SK-N-SH treated with all-trans-retinoic acid at 6 μM for 48 hours (cell line): ENCODE measurements around the gene SLX4IP.

Source experiments
- ATAC-seq: fragments of 200-7000 bp; cut with Tn5 transposase; 3 replicates; pipeline ENCODE4 v1.9.1; 2020; ENCODE audit warnings: mild to moderate bottlenecking, moderate library complexity
- ARNTL ChIP-seq: fragments of 450-650 bp; formaldehyde crosslinking; IDR thresholded peaks from 2 replicates; pipeline ENCODE4 v1.5.0; 2020; ENCODE audit warnings: low read depth, mild to moderate bottlenecking, moderate library complexity, borderline replicate concordance
- BACH2 ChIP-seq: fragments of 250-450 bp; sonication (Bioruptor Pico); IDR thresholded peaks from 2 replicates; pipeline ENCODE4 v1.9.0; 2021; ENCODE audit warnings: mild to moderate bottlenecking, borderline replicate concordance
- CREB5 ChIP-seq: fragments of 250-450 bp; sonication (Bioruptor Pico); IDR thresholded peaks from 2 replicates; pipeline ENCODE4 v1.5.1; 2020; ENCODE audit warnings: low read depth, mild to moderate bottlenecking, moderate library complexity
- CSDC2 ChIP-seq: fragments of 250-450 bp; sonication (Bioruptor Pico); IDR thresholded peaks from 2 replicates; pipeline ENCODE4 v1.5.0; 2020; ENCODE audit warnings: mild to moderate bottlenecking, moderate library complexity
- ESRRG ChIP-seq: fragments of 250-450 bp; sonication (Bioruptor Pico); IDR thresholded peaks from 2 replicates; pipeline ENCODE4 v1.6.1; 2021; ENCODE audit warnings: mild to moderate bottlenecking
- GLIS3 ChIP-seq: fragments of 250-450 bp; sonication (Bioruptor Pico); IDR thresholded peaks from 2 replicates; pipeline ENCODE4 v1.5.0; 2020; ENCODE audit warnings: mild to moderate bottlenecking, moderate library complexity
- ISL1 ChIP-seq: fragments of 250-450 bp; sonication (Bioruptor Pico); IDR thresholded peaks from 2 replicates; pipeline ENCODE4 v2.1.2; 2022; ENCODE audit warnings: mild to moderate bottlenecking, moderate library complexity
- OSR1 ChIP-seq: fragments of 250-450 bp; sonication (Bioruptor Pico); IDR thresholded peaks from 2 replicates; pipeline ENCODE4 v1.8.0; 2022; ENCODE audit warnings: moderate library complexity, mild to moderate bottlenecking, inconsistent platforms
- PPARA ChIP-seq: fragments of 250-450 bp; sonication (Bioruptor Pico); IDR thresholded peaks from 2 replicates; pipeline ENCODE4 v1.5.0; 2020; ENCODE audit warnings: mild to moderate bottlenecking, borderline replicate concordance
- RARB ChIP-seq: fragments of 250-450 bp; sonication (Bioruptor Pico); IDR thresholded peaks from 2 replicates; pipeline ENCODE4 v1.8.0; 2021; ENCODE audit warnings: mild to moderate bottlenecking, moderate library complexity
- SNAI2 ChIP-seq: fragments of 250-450 bp; sonication (Bioruptor Pico); IDR thresholded peaks from 2 replicates; pipeline ENCODE4 v1.5.0; 2020; ENCODE audit warnings: mild to moderate bottlenecking, moderate library complexity
- TCF4 ChIP-seq: fragments of 250-450 bp; sonication (Bioruptor Pico); IDR thresholded peaks from 2 replicates; pipeline ENCODE4 v1.8.0; 2021; ENCODE audit warnings: mild to moderate bottlenecking, moderate library complexity, borderline replicate concordance
- TOX ChIP-seq: fragments of 250-450 bp; sonication (Bioruptor Pico); IDR thresholded peaks from 2 replicates; pipeline ENCODE4 v1.8.0; 2021; ENCODE audit warnings: mild to moderate bottlenecking, moderate library complexity, borderline replicate concordance
- ZC3H10 ChIP-seq: fragments of 250-450 bp; sonication (Bioruptor Pico); IDR thresholded peaks from 2 replicates; pipeline ENCODE4 v1.5.1; 2021; ENCODE audit warnings: mild to moderate bottlenecking, moderate library complexity
- ZFP3 ChIP-seq: fragments of 250-450 bp; sonication (Bioruptor Pico); IDR thresholded peaks from 2 replicates; pipeline ENCODE4 v1.5.0; 2020; ENCODE audit warnings: mild to moderate bottlenecking, moderate library complexity
- ZFP30 ChIP-seq: fragments of 450-650 bp; formaldehyde crosslinking; IDR thresholded peaks from 2 replicates; pipeline ENCODE4 v1.5.0; 2022; ENCODE audit warnings: mild to moderate bottlenecking, moderate library complexity
- ZNF70 ChIP-seq: fragments of 450-650 bp; formaldehyde crosslinking; IDR thresholded peaks from 2 replicates; pipeline ENCODE4 v1.5.0; 2020; ENCODE audit warnings: mild to moderate bottlenecking, moderate library complexity
- ZNF8 ChIP-seq: fragments of 450-650 bp; formaldehyde crosslinking; IDR thresholded peaks from 2 replicates; pipeline ENCODE4 v1.5.0; 2020; ENCODE audit warnings: mild to moderate bottlenecking, moderate library complexity
- TF ChIP-seq, protein P1 (sequence below): fragments of 250-450 bp; sonication (Bioruptor Pico); IDR thresholded peaks from 2 replicates; pipeline ENCODE4 v1.5.0; 2020; ENCODE audit warnings: mild to moderate bottlenecking, moderate library complexity
- TF ChIP-seq, protein P2 (sequence below): fragments of 250-450 bp; sonication (Bioruptor Pico); IDR thresholded peaks from 2 replicates; pipeline ENCODE4 v1.8.0; 2021; ENCODE audit warnings: low read depth, mild to moderate bottlenecking, moderate library complexity, borderline replicate concordance
- TF ChIP-seq, protein P3 (sequence below): fragments of 250-450 bp; sonication (Bioruptor Pico); IDR thresholded peaks from 2 replicates; pipeline ENCODE4 v1.8.0; 2020; ENCODE audit warnings: mild to moderate bottlenecking, moderate library complexity, borderline replicate concordance

SLX4IP gene

DNA sequence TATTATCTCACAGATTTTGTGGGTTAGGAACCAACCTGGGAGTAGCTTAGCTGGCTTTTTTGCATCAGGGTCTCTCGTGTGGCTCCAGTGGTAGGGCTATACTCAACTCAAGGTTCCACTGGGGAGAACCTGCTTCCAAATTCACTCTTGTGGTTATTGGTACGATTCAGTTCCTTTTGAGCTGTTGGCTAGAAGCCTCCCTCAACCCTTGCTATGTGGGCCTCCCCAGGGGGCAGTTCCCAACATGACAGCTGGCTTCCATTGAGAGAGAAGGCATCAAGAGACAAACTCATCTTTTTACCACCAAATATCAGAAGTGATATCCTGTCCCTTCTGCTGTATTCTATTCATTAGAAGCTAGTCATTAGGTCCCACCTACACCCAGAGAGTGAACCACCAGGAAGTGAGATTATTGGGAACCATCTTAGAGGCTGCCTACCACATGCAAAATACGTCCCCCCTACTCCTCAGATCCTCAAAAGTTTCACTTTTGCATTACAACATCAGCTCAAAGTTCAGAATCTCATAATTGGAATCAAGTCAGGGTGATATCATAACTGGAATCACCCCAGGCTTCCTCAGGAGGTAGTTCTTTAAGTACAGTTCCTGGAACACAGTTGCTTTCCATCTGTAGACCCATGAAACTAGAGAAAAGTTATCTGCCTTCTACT is 32.0 kb upstream of the SLX4IP start (continued):
- TF ChIP-seq ZFP30 (CRISPR knock-in tag) (no peak), ZNF70 (CRISPR knock-in tag) (no peak), PPARA (CRISPR knock-in tag) (no peak)

GRCh38 chr20:10404023-10404628 is 31.0 kb upstream of the SLX4IP start:
- TF ChIP-seq ZNF70 (CRISPR knock-in tag) (no peak), ZNF8 (CRISPR knock-in tag) (no peak), OSR1 (no peak), ESRRG (CRISPR knock-in tag) (no peak), TOX (no peak), BACH2 (CRISPR knock-in tag) (no peak), ISL1 (CRISPR knock-in tag) (no peak), CREB5 (CRISPR knock-in tag) (no peak), ZC3H10 (CRISPR knock-in tag) (no peak), CSDC2 (CRISPR knock-in tag) (no peak), PPARA (CRISPR knock-in tag) (no peak), ARNTL (CRISPR knock-in tag) (no peak)
- TF ChIP-seq, protein P1, sequence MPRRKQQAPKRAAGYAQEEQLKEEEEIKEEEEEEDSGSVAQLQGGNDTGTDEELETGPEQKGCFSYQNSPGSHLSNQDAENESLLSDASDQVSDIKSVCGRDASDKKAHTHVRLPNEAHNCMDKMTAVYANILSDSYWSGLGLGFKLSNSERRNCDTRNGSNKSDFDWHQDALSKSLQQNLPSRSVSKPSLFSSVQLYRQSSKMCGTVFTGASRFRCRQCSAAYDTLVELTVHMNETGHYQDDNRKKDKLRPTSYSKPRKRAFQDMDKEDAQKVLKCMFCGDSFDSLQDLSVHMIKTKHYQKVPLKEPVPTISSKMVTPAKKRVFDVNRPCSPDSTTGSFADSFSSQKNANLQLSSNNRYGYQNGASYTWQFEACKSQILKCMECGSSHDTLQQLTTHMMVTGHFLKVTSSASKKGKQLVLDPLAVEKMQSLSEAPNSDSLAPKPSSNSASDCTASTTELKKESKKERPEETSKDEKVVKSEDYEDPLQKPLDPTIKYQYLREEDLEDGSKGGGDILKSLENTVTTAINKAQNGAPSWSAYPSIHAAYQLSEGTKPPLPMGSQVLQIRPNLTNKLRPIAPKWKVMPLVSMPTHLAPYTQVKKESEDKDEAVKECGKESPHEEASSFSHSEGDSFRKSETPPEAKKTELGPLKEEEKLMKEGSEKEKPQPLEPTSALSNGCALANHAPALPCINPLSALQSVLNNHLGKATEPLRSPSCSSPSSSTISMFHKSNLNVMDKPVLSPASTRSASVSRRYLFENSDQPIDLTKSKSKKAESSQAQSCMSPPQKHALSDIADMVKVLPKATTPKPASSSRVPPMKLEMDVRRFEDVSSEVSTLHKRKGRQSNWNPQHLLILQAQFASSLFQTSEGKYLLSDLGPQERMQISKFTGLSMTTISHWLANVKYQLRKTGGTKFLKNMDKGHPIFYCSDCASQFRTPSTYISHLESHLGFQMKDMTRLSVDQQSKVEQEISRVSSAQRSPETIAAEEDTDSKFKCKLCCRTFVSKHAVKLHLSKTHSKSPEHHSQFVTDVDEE (CRISPR knock-in tag), result no peak

DNA sequence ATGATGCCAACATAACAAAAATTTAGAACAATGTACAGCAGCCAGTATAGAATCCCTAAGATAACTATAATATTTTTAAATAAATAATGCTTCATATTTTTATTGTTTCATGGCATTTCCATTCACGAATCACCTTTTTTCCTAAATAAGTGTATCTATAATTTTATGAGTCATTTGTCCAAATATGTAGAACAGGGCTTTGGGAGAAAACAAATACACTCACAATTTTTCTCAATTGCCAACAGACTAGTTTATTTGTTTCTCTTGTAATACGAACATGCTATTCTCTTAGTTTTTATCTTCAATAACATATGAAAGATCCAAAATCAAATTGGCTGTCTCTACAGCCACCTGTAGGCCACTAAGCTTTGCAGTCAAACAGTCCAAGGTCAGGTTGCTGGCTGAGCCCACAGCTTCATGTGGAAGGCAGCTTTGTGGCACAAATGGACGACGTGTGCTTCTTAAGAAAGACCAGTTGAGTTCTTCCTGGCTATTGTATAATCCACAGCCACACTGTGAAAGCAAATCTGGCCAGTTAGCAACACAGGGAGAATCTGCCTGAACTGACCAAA is 30.1 kb upstream of the SLX4IP start:
- TF ChIP-seq ZNF8 (CRISPR knock-in tag) (no peak), ZC3H10 (CRISPR knock-in tag) (no peak), TOX (no peak), ISL1 (CRISPR knock-in tag) (no peak), BACH2 (CRISPR knock-in tag) (no peak), SNAI2 (no peak), PPARA (CRISPR knock-in tag) (no peak), RARB (no peak), ARNTL (CRISPR knock-in tag) (no peak), GLIS3 (CRISPR knock-in tag) (no peak), CSDC2 (CRISPR knock-in tag) (no peak), OSR1 (no peak), ESRRG (CRISPR knock-in tag) (no peak), ZNF70 (CRISPR knock-in tag) (no peak)
- TF ChIP-seq, protein P2, sequence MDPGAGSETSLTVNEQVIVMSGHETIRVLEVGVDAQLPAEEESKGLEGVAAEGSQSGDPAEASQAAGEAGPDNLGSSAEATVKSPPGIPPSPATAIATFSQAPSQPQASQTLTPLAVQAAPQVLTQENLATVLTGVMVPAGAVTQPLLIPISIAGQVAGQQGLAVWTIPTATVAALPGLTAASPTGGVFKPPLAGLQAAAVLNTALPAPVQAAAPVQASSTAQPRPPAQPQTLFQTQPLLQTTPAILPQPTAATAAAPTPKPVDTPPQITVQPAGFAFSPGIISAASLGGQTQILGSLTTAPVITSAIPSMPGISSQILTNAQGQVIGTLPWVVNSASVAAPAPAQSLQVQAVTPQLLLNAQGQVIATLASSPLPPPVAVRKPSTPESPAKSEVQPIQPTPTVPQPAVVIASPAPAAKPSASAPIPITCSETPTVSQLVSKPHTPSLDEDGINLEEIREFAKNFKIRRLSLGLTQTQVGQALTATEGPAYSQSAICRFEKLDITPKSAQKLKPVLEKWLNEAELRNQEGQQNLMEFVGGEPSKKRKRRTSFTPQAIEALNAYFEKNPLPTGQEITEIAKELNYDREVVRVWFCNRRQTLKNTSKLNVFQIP (CRISPR knock-in tag), result no peak
- no peak for ATAC-seq

More at GRCh38 chr20:10404023-10404628, 31.0 kb upstream of the SLX4IP start:
- no peak for ATAC-seq

DNA sequence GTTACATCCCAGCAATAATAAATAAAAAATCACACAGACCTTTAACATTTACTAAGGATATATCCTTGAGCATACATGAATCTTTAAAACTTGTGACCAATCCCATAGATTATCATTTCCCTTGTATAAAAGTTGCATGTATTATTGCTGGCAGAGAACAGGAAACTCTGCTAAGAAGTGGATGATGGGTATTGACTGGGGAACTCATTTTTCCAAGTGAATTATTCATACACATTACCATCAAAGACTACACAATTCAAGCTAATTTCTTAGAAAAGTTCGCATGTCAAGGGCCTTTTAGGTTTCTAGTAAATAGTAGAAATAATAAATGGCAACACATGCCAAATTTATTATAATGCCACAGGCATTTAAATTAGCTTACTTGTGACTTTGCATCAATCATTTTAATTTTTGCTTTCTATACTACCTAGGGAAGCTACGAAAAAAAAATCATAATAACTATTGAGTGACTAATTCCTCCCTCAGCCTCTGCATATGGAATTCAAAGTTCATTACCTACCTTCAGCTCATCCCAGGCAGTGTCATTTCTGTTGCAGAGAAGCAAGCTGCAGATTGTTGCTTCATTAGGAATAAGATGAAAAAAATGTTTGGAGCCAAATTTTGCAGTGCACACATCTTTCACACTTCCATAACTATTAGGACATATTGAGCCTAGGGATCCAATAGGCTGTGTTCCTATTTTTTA is 26.8 kb upstream of the SLX4IP start:
- peak; percentile 55; the same call in 2 of the 3 replicates for ATAC-seq
- no peak for TF ChIP-seq RARB
- TF ChIP-seq SNAI2, result no peak
- no peak for TF ChIP-seq TCF4 (CRISPR knock-in tag)
- TF ChIP-seq ZFP3 (CRISPR knock-in tag), result no peak
- TF ChIP-seq CREB5 (CRISPR knock-in tag), result no peak
- TF ChIP-seq TOX, result no peak
- TF ChIP-seq, protein P3, sequence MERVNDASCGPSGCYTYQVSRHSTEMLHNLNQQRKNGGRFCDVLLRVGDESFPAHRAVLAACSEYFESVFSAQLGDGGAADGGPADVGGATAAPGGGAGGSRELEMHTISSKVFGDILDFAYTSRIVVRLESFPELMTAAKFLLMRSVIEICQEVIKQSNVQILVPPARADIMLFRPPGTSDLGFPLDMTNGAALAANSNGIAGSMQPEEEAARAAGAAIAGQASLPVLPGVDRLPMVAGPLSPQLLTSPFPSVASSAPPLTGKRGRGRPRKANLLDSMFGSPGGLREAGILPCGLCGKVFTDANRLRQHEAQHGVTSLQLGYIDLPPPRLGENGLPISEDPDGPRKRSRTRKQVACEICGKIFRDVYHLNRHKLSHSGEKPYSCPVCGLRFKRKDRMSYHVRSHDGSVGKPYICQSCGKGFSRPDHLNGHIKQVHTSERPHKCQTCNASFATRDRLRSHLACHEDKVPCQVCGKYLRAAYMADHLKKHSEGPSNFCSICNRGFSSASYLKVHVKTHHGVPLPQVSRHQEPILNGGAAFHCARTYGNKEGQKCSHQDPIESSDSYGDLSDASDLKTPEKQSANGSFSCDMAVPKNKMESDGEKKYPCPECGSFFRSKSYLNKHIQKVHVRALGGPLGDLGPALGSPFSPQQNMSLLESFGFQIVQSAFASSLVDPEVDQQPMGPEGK (CRISPR knock-in tag), result no peak
- no peak for TF ChIP-seq ZNF70 (CRISPR knock-in tag)
- TF ChIP-seq, protein P1 (CRISPR knock-in tag), result no peak
